ENCODE measurements around the gene NFATC3. TPM values are rescaled to one million over a fixed set of nuclear protein-coding genes. Genes with fewer than 3 reads are reported as not detected.

Gene NFATC3
- total RNA-seq, 1 experiment from 2014 or later, result 33.0 TPM

- no peak overlapping the region for H2BK120ac ChIP-seq (ENCODE audit: low read depth, low read length, poor library complexity, severe bottlenecking)
- no peak overlapping the region for H2AK5ac ChIP-seq (ENCODE audit: insufficient read length, low read length)
- H3K27me3 Mint-ChIP-seq (ENCODE audit: low read depth), result no peaks in the 10 kb centered on the region
- H2BK5ac ChIP-seq (ENCODE audit: insufficient read length, low read length), result no peak overlapping the region
- H3K4me1 Mint-ChIP-seq, result peaks cover 5 to 7% of the 10 kb centered on the region in 2 experiments
- H3K27ac Mint-ChIP-seq, result peak overlapping the region in 2 of 3 experiments; percentile 28 to 87; a peak in 1 of 7 replicates
- TF ChIP-seq CTCF (conservative IDR thresholded peaks at IDR 0.05), result no peak
- no peak overlapping the region for H3K56ac ChIP-seq (ENCODE audit: insufficient read length, low read depth, low read length)
- no peak overlapping the region for H2AFZ ChIP-seq (ENCODE audit: low read length)
- H3K79me1 ChIP-seq (ENCODE audit: insufficient read depth, low read depth, low read length, poor library complexity, severe bottlenecking), result no peaks in the 10 kb centered on the region
- H3K4me2 ChIP-seq (ENCODE audit: insufficient read depth, insufficient read length, low read length), result no peak overlapping the region
- H3K27ac ChIP-seq (ENCODE audit: insufficient read length, low read depth, low read length), result no peak overlapping the region
- H3K9me3 ChIP-seq (ENCODE audit: control insufficient read depth, low read depth, low read length), result no peaks in the 10 kb centered on the region
- H3K9me3 Mint-ChIP-seq, result no peaks in the 10 kb centered on the region
- peaks cover 10 to 53% (median 45%) of the 10 kb centered on the region in 3 experiments; a peak in 6 of 7 replicates for H3K36me3 Mint-ChIP-seq (ENCODE audit: insufficient read depth in 1 of 3, low read depth in 3 of 3)
- no peak for DNase-seq
- H3K18ac ChIP-seq (ENCODE audit: insufficient read length, low read depth, low read length), result no peak overlapping the region
- no peak overlapping the region for H2BK20ac ChIP-seq (ENCODE audit: low read depth, low read length, poor library complexity, severe bottlenecking)
- H3T11ph ChIP-seq (ENCODE audit: low read length), result no peak overlapping the region
- no peak overlapping the region for H3K4ac ChIP-seq (ENCODE audit: low read depth, low read length)
- H4K8ac ChIP-seq (replicated peaks; ENCODE audit: insufficient read length, low read depth, low read length), result no peak overlapping the region
- H4K20me1 ChIP-seq (ENCODE audit: control insufficient read depth, insufficient read depth, insufficient read length), result no peaks in the 10 kb centered on the region
- WGBS (ENCODE audit: extremely low coverage, insufficient read length, low lambda C conversion rate), result no CpG with 5 or more reads among the region's 3 CpGs
- no peak overlapping the region for H2BK12ac ChIP-seq (ENCODE audit: insufficient read length, low read depth, low read length)
- H3K27me3 ChIP-seq (ENCODE audit: insufficient read depth, low read length), result no peaks in the 10 kb centered on the region
- no peak overlapping the region for H3K14ac ChIP-seq (ENCODE audit: insufficient read depth, low read length)
- no peak overlapping the region for H3K4me3 Mint-ChIP-seq
- H4K91ac ChIP-seq (ENCODE audit: insufficient read length, low read depth, low read length), result no peak overlapping the region
- H3K23ac ChIP-seq (ENCODE audit: insufficient read length, low read depth, low read length), result no peak overlapping the region
- no peak overlapping the region for H2BK15ac ChIP-seq (ENCODE audit: low read depth, low read length)
- H4K5ac ChIP-seq (ENCODE audit: insufficient read length, low read depth, low read length), result no peak overlapping the region
- H3K23me2 ChIP-seq (ENCODE audit: insufficient read length, low read depth, low read length, poor library complexity, severe bottlenecking), result no peaks in the 10 kb centered on the region
- H3K9ac ChIP-seq (ENCODE audit: extremely low read depth, insufficient read length, low read length), result no peak overlapping the region
- no peaks in the 10 kb centered on the region; the same call in 1 of the 2 replicates for H3K79me2 ChIP-seq (ENCODE audit: insufficient read depth, low read length)
- H3K4me1 ChIP-seq (ENCODE audit: insufficient read depth, low read length), result no peaks in the 10 kb centered on the region; the same call in 1 of the 2 replicates
Observed at GRCh38 chr16:68228652-68229051, 143.5 kb downstream of the NFATC3 start.
